Nephron progenitor cell (in vitro differentiated cells): ENCODE results near the gene GCM1.
A peak's percentile ranks its signal among the peaks of the same experiment; 100 is the strongest.

ENCODE experiments used
- DNase-seq: peaks from one replicate; pipeline ENCODE4 v3.0.0; 2021
- H3K27ac Mint-ChIP-seq: 2 replicates; pipeline ENCODE4 v1.8.0; 2021; ENCODE audit warnings: mild to moderate bottlenecking, moderate library complexity, mixed read lengths
- H3K27me3 Mint-ChIP-seq: 2 replicates; pipeline ENCODE4 v1.8.0; 2021; ENCODE audit warnings: mild to moderate bottlenecking, low read depth, mixed read lengths; ENCODE audit not compliant: poor library complexity
- H3K36me3 Mint-ChIP-seq: 2 replicates; pipeline ENCODE4 v1.8.0; 2021; ENCODE audit warnings: low read depth, mixed read lengths
- H3K4me1 Mint-ChIP-seq: 2 replicates; pipeline ENCODE4 v1.8.0; 2021; ENCODE audit warnings: mixed read lengths
- H3K4me3 Mint-ChIP-seq: 2 replicates; pipeline ENCODE4 v1.8.0; 2021; ENCODE audit warnings: mild to moderate bottlenecking, moderate library complexity, mixed read lengths
- H3K9me3 Mint-ChIP-seq: 2 replicates; pipeline ENCODE4 v1.8.0; 2021; ENCODE audit warnings: mild to moderate bottlenecking, moderate library complexity, mixed read lengths
- CTCF ChIP-seq: fragments of 200-600 bp; sonication (generic); IDR thresholded peaks from 2 replicates; pipeline ENCODE4 v1.5.0; 2021; ENCODE audit warnings: antibody characterized with exemption

Gene GCM1, protein sequence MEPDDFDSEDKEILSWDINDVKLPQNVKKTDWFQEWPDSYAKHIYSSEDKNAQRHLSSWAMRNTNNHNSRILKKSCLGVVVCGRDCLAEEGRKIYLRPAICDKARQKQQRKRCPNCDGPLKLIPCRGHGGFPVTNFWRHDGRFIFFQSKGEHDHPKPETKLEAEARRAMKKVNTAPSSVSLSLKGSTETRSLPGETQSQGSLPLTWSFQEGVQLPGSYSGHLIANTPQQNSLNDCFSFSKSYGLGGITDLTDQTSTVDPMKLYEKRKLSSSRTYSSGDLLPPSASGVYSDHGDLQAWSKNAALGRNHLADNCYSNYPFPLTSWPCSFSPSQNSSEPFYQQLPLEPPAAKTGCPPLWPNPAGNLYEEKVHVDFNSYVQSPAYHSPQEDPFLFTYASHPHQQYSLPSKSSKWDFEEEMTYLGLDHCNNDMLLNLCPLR

GRCh38 chr6:53148684-53149083 is at the start of gene GCM1:
Gene GCM1 (minus strand): TSS chr6:53148841. CDS start chr6:53145632, 3,209 bp downstream.
- Mint-ChIP-seq H3K9me3 (peaks cover 1% of the 10 kb centered on the region), H3K4me3 (no peak within 1 kb of the TSS), H3K36me3 (no peaks in the 10 kb centered on the region), H3K27ac (no peak within 1 kb of the TSS), H3K4me1 (no peaks in the 10 kb centered on the region), H3K27me3 (no peaks in the 10 kb centered on the region)
- TF ChIP-seq CTCF = no peak
- no peak for DNase-seq

- no peak for TF ChIP-seq CTCF
- DNase-seq = no peak
- peaks cover 4% of the 10 kb centered on the region for H3K27me3 Mint-ChIP-seq
These were observed 48.9 kb upstream of the GCM1 start for GRCh38 chr6:53197553-53197952.

DNA sequence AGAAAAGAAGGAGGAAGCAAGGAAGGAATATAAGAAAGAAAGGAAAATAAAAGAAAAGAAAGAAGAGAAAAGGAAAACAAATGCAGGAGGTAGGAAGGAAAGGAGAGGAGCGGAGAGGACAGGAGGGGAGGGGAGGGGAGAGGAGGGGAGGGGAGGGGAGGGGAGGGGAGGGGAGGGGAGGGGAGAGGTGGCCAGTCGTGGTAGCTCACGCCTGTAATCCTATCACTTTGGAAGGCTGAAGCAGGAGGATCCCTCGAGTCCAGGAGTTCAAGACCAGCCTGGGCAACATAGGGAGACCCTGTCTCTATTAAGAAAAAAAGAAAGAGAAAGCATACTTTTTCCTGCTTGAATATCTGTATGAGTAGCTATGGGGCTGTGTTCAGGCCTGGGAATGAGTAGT is 46.4 kb upstream of the GCM1 start:
- Mint-ChIP-seq H3K9me3 (no peaks in the 10 kb centered on the region), H3K27ac (no peak overlapping the region), H3K36me3 (no peaks in the 10 kb centered on the region), H3K4me1 (peaks cover 17% of the 10 kb centered on the region), H3K4me3 (no peak overlapping the region), H3K27me3 (peaks cover 4% of the 10 kb centered on the region)
- no peak for TF ChIP-seq CTCF
- DNase-seq = no peak

More at GRCh38 chr6:53197553-53197952, 48.9 kb upstream of the GCM1 start:
- Mint-ChIP-seq H3K4me1 (peaks cover 11% of the 10 kb centered on the region), H3K27ac (no peak overlapping the region), H3K4me3 (no peak overlapping the region), H3K9me3 (no peaks in the 10 kb centered on the region), H3K36me3 (no peaks in the 10 kb centered on the region)

DNA sequence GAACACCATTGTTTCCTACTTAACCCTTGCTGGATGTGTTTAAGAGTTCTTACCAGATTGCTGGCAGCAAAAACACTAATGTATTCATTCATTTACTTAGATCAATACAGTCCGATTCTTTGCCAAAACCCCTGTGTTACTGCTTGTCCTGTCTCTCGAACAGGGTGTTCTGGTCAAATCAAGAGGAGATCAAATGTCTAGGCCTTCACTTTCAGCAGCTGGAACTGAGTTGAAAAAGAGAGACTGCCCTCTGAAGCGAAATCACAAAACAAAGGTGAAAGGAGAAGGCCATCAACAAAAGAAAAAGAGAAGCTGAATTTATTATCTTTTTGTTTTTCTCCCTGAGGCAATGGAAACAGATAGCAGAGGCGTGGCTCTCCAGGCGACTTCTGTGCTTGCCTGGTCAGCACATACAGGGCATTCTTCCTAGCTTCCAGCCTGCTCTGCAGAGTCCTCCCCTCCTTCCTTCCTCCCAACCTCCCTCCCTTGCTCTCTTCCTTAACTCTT is 44.1 kb upstream of the GCM1 start:
- Mint-ChIP-seq H3K36me3 (no peaks in the 10 kb centered on the region), H3K4me3 (no peak overlapping the region), H3K27me3 (no peaks in the 10 kb centered on the region), H3K4me1 (peaks cover 26% of the 10 kb centered on the region), H3K9me3 (no peaks in the 10 kb centered on the region), H3K27ac (peak overlapping the region; percentile 71)
- no peak for TF ChIP-seq CTCF
- DNase-seq = peak; percentile 5

GRCh38 chr6:53189554-53189953 is 40.9 kb upstream of the GCM1 start:
- no peak overlapping the region for H3K27ac Mint-ChIP-seq
- no peak overlapping the region for H3K4me3 Mint-ChIP-seq
- H3K9me3 Mint-ChIP-seq = no peaks in the 10 kb centered on the region
- TF ChIP-seq CTCF = no peak
- H3K27me3 Mint-ChIP-seq = no peaks in the 10 kb centered on the region
- no peak for DNase-seq
- H3K36me3 Mint-ChIP-seq = no peaks in the 10 kb centered on the region
- H3K4me1 Mint-ChIP-seq = peaks cover 26% of the 10 kb centered on the region

DNA sequence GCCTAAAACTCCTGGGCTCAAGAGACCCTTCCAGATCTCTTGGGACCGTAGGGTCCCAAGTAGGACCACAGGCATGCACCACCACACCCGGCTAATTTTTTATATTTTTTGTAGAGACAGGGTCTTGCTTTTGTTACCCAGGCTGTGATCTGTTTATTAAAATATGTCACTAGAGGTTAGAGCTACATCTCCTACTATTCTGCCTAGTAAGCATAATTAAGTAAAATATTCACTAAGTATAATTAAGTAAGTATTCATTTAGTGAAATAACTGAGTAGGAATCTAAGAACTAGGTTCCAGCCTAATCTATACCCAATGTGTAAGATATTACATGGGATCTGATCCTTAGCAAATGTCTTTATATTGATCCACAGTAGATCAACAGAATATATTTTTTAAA is 40.2 kb upstream of the GCM1 start:
- no peak for TF ChIP-seq CTCF
- Mint-ChIP-seq H3K9me3 (no peaks in the 10 kb centered on the region), H3K27ac (no peak overlapping the region), H3K27me3 (no peaks in the 10 kb centered on the region), H3K4me3 (no peak overlapping the region), H3K36me3 (no peaks in the 10 kb centered on the region), H3K4me1 (peaks cover 26% of the 10 kb centered on the region)
- no peak for DNase-seq
